ENCODE data around the gene DDAH1. TPM values are rescaled to one million over a fixed set of nuclear protein-coding genes. Genes with fewer than 3 reads are reported as not detected.

Gene DDAH1
- total and polyA plus RNA-seq, 2 donors (not counting 3 experiments of a cell fraction or from before 2014, with no cell fraction given): 44.0 to 75.2 TPM

DNA sequence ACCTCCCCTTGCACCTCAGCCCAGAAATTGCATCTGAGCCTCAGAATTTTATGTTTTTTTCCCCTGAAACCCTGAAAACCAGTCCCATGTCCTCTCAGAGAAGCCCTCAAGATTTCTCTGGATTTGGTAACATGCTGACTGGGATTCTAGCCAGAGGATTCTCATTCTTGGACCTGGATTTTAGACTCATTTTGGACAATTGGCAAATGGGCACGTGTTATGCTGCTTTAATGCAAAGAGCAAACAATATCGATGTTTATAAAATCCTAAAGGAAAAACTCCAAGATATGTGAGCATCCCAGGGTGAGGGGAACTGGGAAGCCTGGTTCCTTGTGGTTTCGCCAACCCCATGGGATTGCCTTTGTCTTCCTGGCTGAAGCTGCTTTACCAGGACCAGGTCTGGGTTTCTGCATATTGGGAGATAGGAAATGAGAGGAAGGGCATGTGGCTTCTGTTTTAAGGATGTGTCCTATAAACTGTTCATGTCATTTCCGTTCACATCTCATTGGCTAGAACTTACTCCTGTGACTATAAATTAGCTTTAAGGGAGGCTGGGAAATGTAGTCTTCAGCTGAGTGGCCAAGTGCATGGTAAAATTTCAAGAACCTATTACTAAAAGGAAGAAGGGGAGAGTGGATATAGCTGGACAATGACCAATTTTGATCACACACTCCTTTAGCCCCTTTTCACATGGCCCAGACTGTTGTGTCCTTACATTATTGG lies 161.4 kb downstream of the DDAH1 start:
- TF ChIP-seq POLR2A (IDR thresholded peaks at IDR 0.05; ENCODE audit: low read depth, low read length) (no peak), FOS (IDR thresholded peaks at IDR 0.05; ENCODE audit: borderline replicate concordance, insufficient read depth, low read length) (no peak), MYC (IDR thresholded peaks at IDR 0.05; ENCODE audit: low read depth, low read length) (no peak)
- DNase-seq (ENCODE audit: low read depth, low spot score) (no peak), FAIRE-seq (no peak)
- no TSS peak for BruUV-seq (replicated peaks)
- H3K4me3 ChIP-seq (replicated peaks in 1 of 3; ENCODE audit: insufficient read depth in 1 of 3, low read depth in 1 of 3, low read length in 3 of 3): no peak overlapping the region
- ChIA-PET CTCF (interaction anchor here (1.8 kb wide), 1 partner anchor 359 kb away, joined by 6 read pairs; no protein-coding TSS in a partner anchor), POLR2A (no interaction called here)
- intact Hi-C loops (cut with micrococcal nuclease): loop anchor here (10.0 kb wide), 1 partner anchor 611 kb away; no protein-coding TSS in a partner anchor
- no peaks in the 10 kb centered on the region for H3K79me2 ChIP-seq (ENCODE audit: control insufficient read depth, insufficient read depth, low read length)
- no peaks in the 10 kb centered on the region for H3K9me1 ChIP-seq (replicated peaks; ENCODE audit: control insufficient read depth, extremely low read depth, insufficient read depth, low read length)
- H2AFZ ChIP-seq (ENCODE audit: low read depth, low read length): no peak overlapping the region
- no peak overlapping the region for H3K27ac ChIP-seq (ENCODE audit: insufficient read depth, low read depth, low read length)
- H3K4me2 ChIP-seq (ENCODE audit: insufficient read depth, low read length): no peak overlapping the region
- no peaks in the 10 kb centered on the region for H4K20me1 ChIP-seq (replicated peaks; ENCODE audit: control insufficient read depth, extremely low read depth, insufficient read depth, low read length)
- no peaks in the 10 kb centered on the region for H3K9me3 ChIP-seq (replicated peaks; ENCODE audit: control insufficient read depth, insufficient read depth, low read length)
- H3K9ac ChIP-seq (replicated peaks; ENCODE audit: extremely low read depth, insufficient read depth, low read length): no peak overlapping the region
- H3K27me3 ChIP-seq (ENCODE audit: control insufficient read depth in 2 of 2, insufficient read depth in 2 of 2, low read length in 2 of 2): no peaks in the 10 kb centered on the region
- dilution Hi-C loops (cut with MboI; ENCODE audit: extremely low pct_ligation_motif_present, low sequenced_read_pairs): loop anchor here (25.0 kb wide), 1 partner anchor 384 kb away; no protein-coding TSS in a partner anchor
- peaks cover 15% of the 10 kb centered on the region for H3K4me1 ChIP-seq (ENCODE audit: control insufficient read depth, extremely low read depth, insufficient read depth, low read length)
- H3K36me3 ChIP-seq (ENCODE audit: control insufficient read depth in 2 of 2, extremely low read depth in 1 of 2, insufficient read depth in 2 of 2, low read length in 2 of 2): no peaks in the 10 kb centered on the region

DNA sequence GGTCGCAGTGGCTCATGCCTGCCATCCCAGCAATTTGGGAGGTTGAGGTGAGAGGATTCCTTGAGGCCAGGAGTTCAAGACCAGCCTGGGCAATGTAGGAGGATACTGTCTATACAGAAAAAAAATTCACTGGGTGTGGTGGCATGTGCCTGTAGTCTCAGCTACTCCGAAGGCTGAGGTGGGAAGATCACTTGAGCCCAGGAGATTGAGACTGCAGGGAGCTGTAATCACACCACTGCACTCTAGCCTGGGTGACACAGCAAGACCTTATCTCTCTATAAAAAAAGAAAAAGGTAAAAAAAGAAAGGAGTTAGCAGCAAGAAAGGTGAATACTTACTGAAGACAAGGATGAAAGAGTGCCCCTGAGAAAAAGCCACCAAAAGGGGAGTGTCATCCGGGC lies 164.8 kb downstream of the DDAH1 start:
- no peaks in the 10 kb centered on the region for H3K27me3 ChIP-seq (ENCODE audit: control insufficient read depth in 2 of 2, insufficient read depth in 2 of 2, low read length in 2 of 2)
- H3K4me1 ChIP-seq (ENCODE audit: control insufficient read depth, extremely low read depth, insufficient read depth, low read length): peaks cover 34% of the 10 kb centered on the region
- H3K79me2 ChIP-seq (ENCODE audit: control insufficient read depth, insufficient read depth, low read length): no peaks in the 10 kb centered on the region
- no TSS peak for BruUV-seq (replicated peaks)
- H3K4me2 ChIP-seq (ENCODE audit: insufficient read depth, low read length): no peak overlapping the region
- TF ChIP-seq FOS (IDR thresholded peaks at IDR 0.05; ENCODE audit: borderline replicate concordance, insufficient read depth, low read length): no peak
- TF ChIP-seq EZH2 (IDR thresholded peaks at IDR 0.05; ENCODE audit: borderline replicate concordance, low read depth, low read length, severe bottlenecking): no peak
- no peak for TF ChIP-seq MAX (IDR thresholded peaks at IDR 0.05; ENCODE audit: insufficient read depth, insufficient read length)
- TF ChIP-seq POLR2A (IDR thresholded peaks at IDR 0.05; ENCODE audit: low read depth, low read length): no peak
- no peak for TF ChIP-seq GATA2 (IDR thresholded peaks at IDR 0.05; ENCODE audit: insufficient read depth, insufficient read length, low read depth, low read length)
- TF ChIP-seq POLR2AphosphoS5 (IDR thresholded peaks at IDR 0.05; ENCODE audit: insufficient read depth, low read depth, low read length): no peak
- TF ChIP-seq MYC (IDR thresholded peaks at IDR 0.05; ENCODE audit: low read depth, low read length): no peak
- TF ChIP-seq CTCF (IDR thresholded peaks at IDR 0.05; ENCODE audit: extremely low read depth in 1 of 2, insufficient read depth in 1 of 2, low read depth in 1 of 2, low read length in 2 of 2): no peak
- no peak for TF ChIP-seq JUN (IDR thresholded peaks at IDR 0.05; ENCODE audit: borderline replicate concordance, insufficient read depth, insufficient read length, low read depth)
- DNase-seq (ENCODE audit: low read depth, low spot score): no peak
- H3K4me3 ChIP-seq (replicated peaks in 1 of 3; ENCODE audit: insufficient read depth in 1 of 3, low read depth in 1 of 3, low read length in 3 of 3): no peak overlapping the region
- dilution Hi-C loops (cut with MboI; ENCODE audit: extremely low pct_ligation_motif_present, low sequenced_read_pairs): loop anchor here (25.0 kb wide), 1 partner anchor 387 kb away; no protein-coding TSS in a partner anchor
- no peak for FAIRE-seq
- no peak overlapping the region for H2AFZ ChIP-seq (ENCODE audit: low read depth, low read length)
- intact Hi-C loops (cut with micrococcal nuclease): loop anchor here (10.0 kb wide), 1 partner anchor 615 kb away; no protein-coding TSS in a partner anchor
- POLR2A ChIA-PET: no interaction called here
- no peaks in the 10 kb centered on the region for H3K9me1 ChIP-seq (replicated peaks; ENCODE audit: control insufficient read depth, extremely low read depth, insufficient read depth, low read length)
- no peak overlapping the region for H3K27ac ChIP-seq (ENCODE audit: insufficient read depth, low read depth, low read length)
- CTCF ChIA-PET: no interaction called here
- no peak overlapping the region for H3K9ac ChIP-seq (replicated peaks; ENCODE audit: extremely low read depth, insufficient read depth, low read length)
- H3K9me3 ChIP-seq (replicated peaks; ENCODE audit: control insufficient read depth, insufficient read depth, low read length): no peaks in the 10 kb centered on the region
- H4K20me1 ChIP-seq (replicated peaks; ENCODE audit: control insufficient read depth, extremely low read depth, insufficient read depth, low read length): no peaks in the 10 kb centered on the region
- H3K36me3 ChIP-seq (ENCODE audit: control insufficient read depth in 2 of 2, extremely low read depth in 1 of 2, insufficient read depth in 2 of 2, low read length in 2 of 2): no peaks in the 10 kb centered on the region
